DOHH2 (cell line): ENCODE results near the gene SEMA5A.

Experiments used
- H3F3A ChIP-seq: fragments of 200-600 bp; sonication (generic), shearing (Covaris generic); 2 replicates; pipeline ENCODE4 v1.6.0; 2016; ENCODE audit warnings: antibody characterized with exemption, mild to moderate bottlenecking; ENCODE audit not compliant: control insufficient read depth, insufficient read depth
- H3K27ac ChIP-seq: fragments of 200-600 bp; sonication (generic); 2 replicates; pipeline ENCODE4 v1.5.1; 2014; ENCODE audit warnings: low read depth, mild to moderate bottlenecking, low read length, moderate library complexity
- H3K27me3 ChIP-seq: fragments of 200-600 bp; sonication (generic); 2 replicates; pipeline ENCODE4 v1.6.1; 2014; ENCODE audit warnings: mild to moderate bottlenecking, low read length, mixed read lengths; ENCODE audit not compliant: control insufficient read depth
- H3K36me3 ChIP-seq: fragments of 200-600 bp; sonication (generic); 2 replicates; pipeline ENCODE4 v1.6.1; 2014; ENCODE audit warnings: mild to moderate bottlenecking, low read length, moderate library complexity, mixed read lengths; ENCODE audit not compliant: control insufficient read depth
- H3K4me1 ChIP-seq: fragments of 200-600 bp; sonication (generic); 2 replicates; pipeline ENCODE4 v1.6.1; 2014; ENCODE audit warnings: mild to moderate bottlenecking, low read length, mixed read lengths; ENCODE audit not compliant: control insufficient read depth
- H3K4me2 ChIP-seq: fragments of 200-600 bp; sonication (generic); 2 replicates; pipeline ENCODE4 v1.6.0; 2014; ENCODE audit warnings: mild to moderate bottlenecking, low read length, moderate library complexity
- H3K4me3 ChIP-seq: fragments of 200-600 bp; sonication (generic); 2 replicates; pipeline ENCODE4 v1.5.1; 2014; ENCODE audit warnings: mild to moderate bottlenecking, low read length, mixed read lengths
- H3K79me2 ChIP-seq: fragments of 200-600 bp; sonication (generic); 2 replicates; pipeline ENCODE4 v1.6.1; 2014; ENCODE audit warnings: mild to moderate bottlenecking, low read length, mixed read lengths; ENCODE audit not compliant: control insufficient read depth
- H3K9me2 ChIP-seq: fragments of 200-600 bp; sonication (generic); replicated peaks from 2 replicates; pipeline ENCODE4 v1.6.1; 2014; ENCODE audit warnings: mild to moderate bottlenecking, low read length, mixed read lengths; ENCODE audit not compliant: control insufficient read depth
- H3K9me3 ChIP-seq: fragments of 200-600 bp; sonication (generic); 2 replicates; pipeline ENCODE4 v1.6.1; 2014; ENCODE audit warnings: antibody characterized with exemption, low read length, mixed read lengths; ENCODE audit not compliant: control insufficient read depth, insufficient read depth
- H4K20me1 ChIP-seq: fragments of 200-600 bp; sonication (generic); 2 replicates; pipeline ENCODE4 v1.6.0; 2014; ENCODE audit warnings: low read depth, mild to moderate bottlenecking, antibody characterized with exemption, low read length, moderate library complexity; ENCODE audit not compliant: control insufficient read depth, insufficient read depth
- EZH2phosphoT487 ChIP-seq: fragments of 200-600 bp; sonication (generic); IDR thresholded peaks from 2 replicates; pipeline ENCODE4 v1.6.1; 2017; ENCODE audit warnings: borderline replicate concordance, mild to moderate bottlenecking, antibody characterized with exemption, low read length, moderate library complexity, mixed read lengths
- TF ChIP-seq, protein P1 (sequence below): fragments of 200-600 bp; sonication (generic); IDR thresholded peaks from one replicate; pipeline ENCODE4 v1.5.1; 2014; ENCODE audit warnings: antibody characterized with exemption, mild to moderate bottlenecking, low read depth, low read length; ENCODE audit not compliant: poor library complexity, severe bottlenecking

SEMA5A gene

DNA sequence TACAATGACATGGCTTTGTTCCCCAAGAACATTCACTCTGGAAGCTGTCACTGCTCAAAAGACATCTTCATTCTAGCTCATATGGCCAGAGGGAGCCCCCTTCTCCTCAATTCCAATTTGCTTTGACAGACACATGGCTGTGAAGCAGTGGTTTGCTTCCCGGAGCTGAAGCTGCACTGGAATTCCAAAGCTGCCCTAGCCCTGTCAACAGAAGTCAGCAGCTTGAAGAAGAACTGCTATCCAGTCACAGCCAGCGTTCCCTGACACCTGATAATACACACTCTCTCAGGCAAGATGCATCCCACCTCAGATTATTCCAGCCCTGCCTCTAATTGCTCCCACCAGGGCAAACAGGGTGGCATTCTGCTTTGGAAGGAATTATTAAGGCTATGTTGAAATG, 93.7 kb downstream of the SEMA5A start:
- Histone ChIP-seq H3K4me2 (no peak overlapping the region), H3K4me1 (no peaks in the 10 kb centered on the region), H3K27me3 (no peaks in the 10 kb centered on the region), H3K36me3 (no peaks in the 10 kb centered on the region), H3K79me2 (no peaks in the 10 kb centered on the region), H3F3A (no peaks in the 10 kb centered on the region), H3K4me3 (no peak overlapping the region), H3K27ac (no peak overlapping the region), H3K9me2 (no peaks in the 10 kb centered on the region), H4K20me1 (no peaks in the 10 kb centered on the region), H3K9me3 (no peaks in the 10 kb centered on the region; the same call in 1 of the 2 replicates)
- TF ChIP-seq, protein P1, sequence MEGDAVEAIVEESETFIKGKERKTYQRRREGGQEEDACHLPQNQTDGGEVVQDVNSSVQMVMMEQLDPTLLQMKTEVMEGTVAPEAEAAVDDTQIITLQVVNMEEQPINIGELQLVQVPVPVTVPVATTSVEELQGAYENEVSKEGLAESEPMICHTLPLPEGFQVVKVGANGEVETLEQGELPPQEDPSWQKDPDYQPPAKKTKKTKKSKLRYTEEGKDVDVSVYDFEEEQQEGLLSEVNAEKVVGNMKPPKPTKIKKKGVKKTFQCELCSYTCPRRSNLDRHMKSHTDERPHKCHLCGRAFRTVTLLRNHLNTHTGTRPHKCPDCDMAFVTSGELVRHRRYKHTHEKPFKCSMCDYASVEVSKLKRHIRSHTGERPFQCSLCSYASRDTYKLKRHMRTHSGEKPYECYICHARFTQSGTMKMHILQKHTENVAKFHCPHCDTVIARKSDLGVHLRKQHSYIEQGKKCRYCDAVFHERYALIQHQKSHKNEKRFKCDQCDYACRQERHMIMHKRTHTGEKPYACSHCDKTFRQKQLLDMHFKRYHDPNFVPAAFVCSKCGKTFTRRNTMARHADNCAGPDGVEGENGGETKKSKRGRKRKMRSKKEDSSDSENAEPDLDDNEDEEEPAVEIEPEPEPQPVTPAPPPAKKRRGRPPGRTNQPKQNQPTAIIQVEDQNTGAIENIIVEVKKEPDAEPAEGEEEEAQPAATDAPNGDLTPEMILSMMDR: no peak
- TF ChIP-seq EZH2phosphoT487: no peak

DNA sequence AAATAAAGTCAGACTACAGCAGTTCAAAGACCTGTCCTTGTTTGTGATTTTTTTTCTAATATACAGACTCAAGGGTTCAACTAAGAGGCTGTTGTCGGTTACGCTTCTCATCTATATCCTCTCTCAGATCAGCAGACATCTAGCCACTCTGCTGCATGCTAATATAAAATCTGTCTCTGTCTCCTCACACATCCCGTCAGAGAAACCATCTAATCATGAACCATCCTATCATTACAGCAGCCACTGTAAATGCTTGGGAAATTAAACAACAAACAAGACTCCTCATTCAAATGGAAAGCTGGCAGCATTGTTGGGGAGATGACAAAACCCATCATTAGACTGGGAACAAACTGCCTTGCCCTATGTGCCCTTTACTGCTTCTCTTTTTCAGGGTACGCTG, 94.8 kb downstream of the SEMA5A start:
- Histone ChIP-seq H3K4me3 (no peak overlapping the region), H4K20me1 (no peaks in the 10 kb centered on the region), H3K4me2 (no peak overlapping the region), H3K79me2 (no peaks in the 10 kb centered on the region), H3K4me1 (no peaks in the 10 kb centered on the region), H3K27me3 (no peaks in the 10 kb centered on the region), H3K36me3 (no peaks in the 10 kb centered on the region), H3F3A (no peaks in the 10 kb centered on the region), H3K27ac (no peak overlapping the region), H3K9me2 (no peaks in the 10 kb centered on the region), H3K9me3 (no peaks in the 10 kb centered on the region; the same call in 1 of the 2 replicates)
- TF ChIP-seq, protein P1: no peak
- TF ChIP-seq EZH2phosphoT487: no peak

DNA sequence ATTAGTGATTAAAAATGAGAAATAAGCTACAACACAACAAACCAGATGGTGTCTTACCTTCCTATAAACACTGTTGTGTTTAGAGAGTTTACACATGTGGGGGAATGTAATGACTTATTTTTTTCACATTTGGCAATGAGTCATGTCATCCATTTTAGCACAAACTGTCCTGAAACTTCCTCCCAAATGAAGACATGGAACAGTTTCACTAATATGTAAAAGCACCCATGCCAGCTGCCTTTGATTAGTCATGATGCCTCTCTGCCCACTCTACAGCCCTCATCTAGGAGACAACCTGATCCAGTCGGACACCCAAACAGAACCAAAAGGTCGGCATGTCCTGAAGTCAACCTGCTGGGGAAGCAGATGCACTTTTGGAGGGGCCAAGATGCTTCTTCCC, 98.2 kb downstream of the SEMA5A start:
- Histone ChIP-seq H3K4me3 (no peak overlapping the region), H3K36me3 (no peaks in the 10 kb centered on the region), H3K27me3 (no peaks in the 10 kb centered on the region), H3K9me3 (no peaks in the 10 kb centered on the region; the same call in 1 of the 2 replicates), H3K4me1 (no peaks in the 10 kb centered on the region), H3K9me2 (no peaks in the 10 kb centered on the region), H3F3A (no peaks in the 10 kb centered on the region), H3K79me2 (no peaks in the 10 kb centered on the region), H4K20me1 (no peaks in the 10 kb centered on the region), H3K4me2 (no peak overlapping the region), H3K27ac (no peak overlapping the region)
- TF ChIP-seq EZH2phosphoT487: no peak
- TF ChIP-seq, protein P1: no peak
